Gastroesophageal sphincter (tissue), 3 donors: ENCODE results near the gene HSD3B2.

ENCODE experiments used
- CTCF ChIP-seq, 4 experiments: fragments of 200-600 bp in 2 of 4; fragments of 450-650 bp in 2 of 4; sonication (generic) in 1 of 4; IDR thresholded peaks; one replicate each; pipeline ENCODE4 v1.5.1; 2017 to 2019; ENCODE audit warnings: antibody characterized with exemption in 4 of 4, mild to moderate bottlenecking in 2 of 4, moderate library complexity in 2 of 4
- EP300 ChIP-seq: sonication (generic); formaldehyde crosslinking; IDR thresholded peaks from one replicate; pipeline ENCODE4 v1.6.1; 2017; ENCODE audit warnings: antibody characterized with exemption, mild to moderate bottlenecking
- POLR2A ChIP-seq, 2 donors: fragments of 450-650 bp; IDR thresholded peaks; one replicate each; pipeline ENCODE4 v1.6.1; 2017; ENCODE audit warnings: antibody characterized with exemption in 2 of 2, mild to moderate bottlenecking in 2 of 2, moderate library complexity in 1 of 2
- POLR2AphosphoS5 ChIP-seq: sonication (generic); formaldehyde crosslinking; IDR thresholded peaks from one replicate; pipeline ENCODE4 v1.6.1; 2017; ENCODE audit warnings: antibody characterized with exemption

- TF ChIP-seq CTCF (IDR thresholded peaks at IDR 0.05): no peak
- TF ChIP-seq POLR2A (IDR thresholded peaks at IDR 0.05): no peak
- TF ChIP-seq POLR2AphosphoS5: no peak
- no peak for TF ChIP-seq EP300
These were observed 30.4 kb upstream of the HSD3B2 start for GRCh38 chr1:119384591-119384990.
